IMR-90 (cell line): ENCODE data around the gene PRLR.

Source experiments
- BHLHE40 ChIP-seq: fragments of 150-350 bp; IDR thresholded peaks from 2 replicates; pipeline ENCODE4 v1.6.1; 2016; ENCODE audit warnings: mild to moderate bottlenecking, low read depth, low read length
- CEBPB ChIP-seq: IDR thresholded peaks from 2 replicates; pipeline ENCODE4 v1.6.1; 2012; ENCODE audit warnings: low read depth, low read length, improper control_type of control experiment
- CHD1 ChIP-seq: IDR thresholded peaks from 2 replicates; pipeline ENCODE4 v1.6.1; 2012; ENCODE audit warnings: low read depth, low read length, improper control_type of control experiment
- MAFK ChIP-seq: IDR thresholded peaks from 2 replicates; pipeline ENCODE4 v1.6.1; 2012; ENCODE audit warnings: low read depth, low read length, improper control_type of control experiment
- MXI1 ChIP-seq: IDR thresholded peaks from 2 replicates; pipeline ENCODE4 v1.6.1; 2012; ENCODE audit warnings: low read depth, mild to moderate bottlenecking, low read length, moderate library complexity, borderline replicate concordance
- NFE2L2 ChIP-seq: fragments of 150-350 bp; IDR thresholded peaks from 2 replicates; pipeline ENCODE4 v1.6.1; 2016; ENCODE audit warnings: low read depth, mild to moderate bottlenecking, low read length
- POLR2A ChIP-seq: IDR thresholded peaks from 2 replicates; pipeline ENCODE4 v1.6.1; 2012; ENCODE audit warnings: mild to moderate bottlenecking, low read depth, low read length
- RAD21 ChIP-seq: IDR thresholded peaks from 2 replicates; pipeline ENCODE4 v1.6.1; 2012; ENCODE audit warnings: low read length, improper control_type of control experiment
- RCOR1 ChIP-seq: IDR thresholded peaks from 2 replicates; pipeline ENCODE4 v1.6.1; 2012; ENCODE audit warnings: mild to moderate bottlenecking, low read length, improper control_type of control experiment; ENCODE audit not compliant: insufficient replicate concordance
- RFX5 ChIP-seq: IDR thresholded peaks from 2 replicates; pipeline ENCODE4 v1.8.0; 2012; ENCODE audit warnings: low read depth, mild to moderate bottlenecking, low read length, moderate library complexity
- TF ChIP-seq, protein P1 (sequence below): conservative IDR thresholded peaks from 2 replicates; pipeline ENCODE4 v1.5.1; 2012; ENCODE audit warnings: mild to moderate bottlenecking, low read depth, low read length, improper control_type of control experiment
- TF ChIP-seq, protein P2 (sequence below): fragments of 150-350 bp; IDR thresholded peaks from 2 replicates; pipeline ENCODE4 v1.6.1; 2016; ENCODE audit warnings: low read depth, mild to moderate bottlenecking, low read length, moderate library complexity, borderline replicate concordance
- TF ChIP-seq, protein P3 (sequence below): fragments of 150-350 bp; IDR thresholded peaks from 2 replicates; pipeline ENCODE4 v1.6.1; 2017; ENCODE audit warnings: mild to moderate bottlenecking, antibody characterized with exemption, low read length, low read depth

DNA sequence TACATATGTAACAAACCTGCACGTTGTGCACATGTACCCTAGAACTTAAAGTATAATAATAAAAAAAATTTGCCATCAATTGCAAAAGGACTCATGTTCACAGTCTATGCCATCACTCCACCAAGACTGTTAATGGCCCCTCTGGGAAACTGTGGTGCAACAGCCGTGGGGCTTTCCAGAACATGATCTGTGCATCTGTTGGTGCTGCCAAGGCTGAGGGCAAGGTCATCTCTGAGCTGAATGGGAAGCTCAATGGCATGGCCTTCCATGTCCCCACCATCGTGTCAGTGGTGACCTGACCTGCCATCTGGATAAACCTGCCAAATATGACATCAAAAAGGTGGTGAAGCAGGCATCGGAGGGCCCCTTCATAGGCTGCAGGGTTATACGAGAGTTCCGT, 149.2 kb downstream of the PRLR start:
- TF ChIP-seq MAFK (no peak), RCOR1 (no peak), BHLHE40 (no peak), POLR2A (no peak), RFX5 (no peak), CHD1 (no peak), CEBPB (no peak), RAD21 (no peak), MXI1 (no peak), NFE2L2 (no peak)
- TF ChIP-seq, protein P1, sequence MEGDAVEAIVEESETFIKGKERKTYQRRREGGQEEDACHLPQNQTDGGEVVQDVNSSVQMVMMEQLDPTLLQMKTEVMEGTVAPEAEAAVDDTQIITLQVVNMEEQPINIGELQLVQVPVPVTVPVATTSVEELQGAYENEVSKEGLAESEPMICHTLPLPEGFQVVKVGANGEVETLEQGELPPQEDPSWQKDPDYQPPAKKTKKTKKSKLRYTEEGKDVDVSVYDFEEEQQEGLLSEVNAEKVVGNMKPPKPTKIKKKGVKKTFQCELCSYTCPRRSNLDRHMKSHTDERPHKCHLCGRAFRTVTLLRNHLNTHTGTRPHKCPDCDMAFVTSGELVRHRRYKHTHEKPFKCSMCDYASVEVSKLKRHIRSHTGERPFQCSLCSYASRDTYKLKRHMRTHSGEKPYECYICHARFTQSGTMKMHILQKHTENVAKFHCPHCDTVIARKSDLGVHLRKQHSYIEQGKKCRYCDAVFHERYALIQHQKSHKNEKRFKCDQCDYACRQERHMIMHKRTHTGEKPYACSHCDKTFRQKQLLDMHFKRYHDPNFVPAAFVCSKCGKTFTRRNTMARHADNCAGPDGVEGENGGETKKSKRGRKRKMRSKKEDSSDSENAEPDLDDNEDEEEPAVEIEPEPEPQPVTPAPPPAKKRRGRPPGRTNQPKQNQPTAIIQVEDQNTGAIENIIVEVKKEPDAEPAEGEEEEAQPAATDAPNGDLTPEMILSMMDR: no peak
- TF ChIP-seq, protein P2, sequence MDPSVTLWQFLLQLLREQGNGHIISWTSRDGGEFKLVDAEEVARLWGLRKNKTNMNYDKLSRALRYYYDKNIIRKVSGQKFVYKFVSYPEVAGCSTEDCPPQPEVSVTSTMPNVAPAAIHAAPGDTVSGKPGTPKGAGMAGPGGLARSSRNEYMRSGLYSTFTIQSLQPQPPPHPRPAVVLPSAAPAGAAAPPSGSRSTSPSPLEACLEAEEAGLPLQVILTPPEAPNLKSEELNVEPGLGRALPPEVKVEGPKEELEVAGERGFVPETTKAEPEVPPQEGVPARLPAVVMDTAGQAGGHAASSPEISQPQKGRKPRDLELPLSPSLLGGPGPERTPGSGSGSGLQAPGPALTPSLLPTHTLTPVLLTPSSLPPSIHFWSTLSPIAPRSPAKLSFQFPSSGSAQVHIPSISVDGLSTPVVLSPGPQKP: no peak
- TF ChIP-seq, protein P3, sequence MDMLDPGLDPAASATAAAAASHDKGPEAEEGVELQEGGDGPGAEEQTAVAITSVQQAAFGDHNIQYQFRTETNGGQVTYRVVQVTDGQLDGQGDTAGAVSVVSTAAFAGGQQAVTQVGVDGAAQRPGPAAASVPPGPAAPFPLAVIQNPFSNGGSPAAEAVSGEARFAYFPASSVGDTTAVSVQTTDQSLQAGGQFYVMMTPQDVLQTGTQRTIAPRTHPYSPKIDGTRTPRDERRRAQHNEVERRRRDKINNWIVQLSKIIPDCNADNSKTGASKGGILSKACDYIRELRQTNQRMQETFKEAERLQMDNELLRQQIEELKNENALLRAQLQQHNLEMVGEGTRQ: no peak
